HepG2 (cell line): ENCODE measurements around the gene IL31. TPM values are rescaled to one million over a fixed set of nuclear protein-coding genes. Genes with fewer than 3 reads are reported as not detected.

Experiments used
- ATAC-seq: fragments of 200-7000 bp; cut with Tn5 transposase; 3 replicates; pipeline ENCODE4 v1.9.1; 2020; ENCODE audit warnings: mild to moderate bottlenecking, moderate library complexity
- BruUV-seq: library from RNA; stranded (reverse); fragments of 400-500 nt; replicated peaks from 2 replicates; lab custom pipeline; 2021; lab: Mats Ljungman, UMichigan
- CTCF ChIA-PET: fragments of 300-600 bp; formaldehyde crosslinking; extraction: SDS; loops from one replicate; lab custom pipeline; 2021; ENCODE audit warnings: low total read pairs, inconsistent platforms, low intra/inter-chr PET ratio; lab: Yijun Ruan, JAX
- POLR2A ChIA-PET: fragments of 350-600 bp; sonication (Branson Sonifier 250); formaldehyde crosslinking; loops from one replicate; lab custom pipeline; 2020; ENCODE audit warnings: antibody characterized with exemption, inconsistent platforms; lab: Yijun Ruan, JAX
- DNase-seq: peaks from one replicate; pipeline ENCODE4 v3.0.0-alpha.2; 2015; ENCODE audit warnings: low spot score
- FAIRE-seq: peaks from 3 replicates; lab custom pipeline; 2011; peaks lifted over from hg19 to GRCh38; lab: Jason Lieb, UNC
- H2AFZ ChIP-seq: one replicate; pipeline ENCODE4 v1.6.1; 2011; ENCODE audit warnings: low read length, inconsistent platforms
- H3K27ac ChIP-seq: fragments of 300-600 bp; 3 replicates; pipeline ENCODE4 v1.8.0; 2011; ENCODE audit warnings: mixed run types, mild to moderate bottlenecking, mixed read lengths, low read length, inconsistent platforms; ENCODE audit not compliant: insufficient read depth; ENCODE audit errors: extremely low read length
- H3K27me3 ChIP-seq, 2 experiments: fragments of 200-600 bp in 1 of 2; 2 replicates in 1 of 2; 3 replicates in 1 of 2; pipeline versions ENCODE4 v1.6.0 to v1.8.0; 2011; ENCODE audit warnings: low read length in 2 of 2, mild to moderate bottlenecking in 2 of 2, moderate library complexity in 2 of 2, inconsistent platforms in 1 of 2; ENCODE audit not compliant: insufficient read depth in 2 of 2, control insufficient read depth in 1 of 2
- H3K36me3 ChIP-seq, 2 experiments: fragments of 200-600 bp in 1 of 2; replicated peaks in 1 of 2; 2 replicates in 1 of 2; 3 replicates in 1 of 2; pipeline versions ENCODE4 v1.5.1 to v1.8.0; 2011; ENCODE audit warnings: low read length in 2 of 2, inconsistent platforms in 1 of 2; ENCODE audit not compliant: insufficient read depth in 2 of 2, control insufficient read depth in 1 of 2
- H3K4me1 ChIP-seq: 2 replicates; pipeline ENCODE4 v1.5.1; 2012; ENCODE audit warnings: low read length, inconsistent platforms; ENCODE audit not compliant: insufficient read depth
- H3K4me2 ChIP-seq: 2 replicates; pipeline ENCODE4 v1.6.0; 2011; ENCODE audit warnings: low read depth, low read length, inconsistent platforms
- H3K4me3 ChIP-seq, 3 experiments: fragments of 200-600 bp in 1 of 3; sonication (generic), shearing (Covaris generic) in 1 of 3; replicated peaks in 1 of 3; 2 replicates each; pipeline ENCODE4 v1.5.1; 2011 to 2016; ENCODE audit warnings: low read length in 3 of 3, inconsistent platforms in 2 of 3, low read depth in 2 of 3, mild to moderate bottlenecking in 2 of 3, control low read depth in 1 of 3, mixed read lengths in 1 of 3; ENCODE audit not compliant: insufficient read depth in 1 of 3
- H3K79me2 ChIP-seq: one replicate; pipeline ENCODE4 v1.6.1; 2011; ENCODE audit warnings: low read length, inconsistent platforms; ENCODE audit not compliant: insufficient read depth
- H3K9ac ChIP-seq: 2 replicates; pipeline ENCODE4 v1.6.0; 2011; ENCODE audit warnings: mild to moderate bottlenecking, low read depth, low read length, inconsistent platforms; ENCODE audit not compliant: insufficient read depth
- H3K9me3 ChIP-seq: 2 replicates; pipeline ENCODE4 v1.5.1; 2012; ENCODE audit warnings: mild to moderate bottlenecking, low read length
- H4K20me1 ChIP-seq: 2 replicates; pipeline ENCODE4 v1.6.0; 2011; ENCODE audit warnings: inconsistent platforms, mild to moderate bottlenecking, low read length, moderate library complexity; ENCODE audit not compliant: insufficient read depth
- CREB1 ChIP-seq, 2 experiments: fragments of 450-650 bp in 1 of 2; IDR thresholded peaks; 2 replicates each; pipeline ENCODE4 v1.6.1; 2016 to 2017; ENCODE audit warnings: control low read depth in 1 of 2, mild to moderate bottlenecking in 1 of 2, missing compliant biosample characterization in 1 of 2, missing genetic modification characterization in 1 of 2
- FUBP1 ChIP-seq: sonication (generic); formaldehyde crosslinking; IDR thresholded peaks from 2 replicates; pipeline ENCODE4 v1.5.1; 2020; ENCODE audit warnings: missing genetic modification reagents, mild to moderate bottlenecking, borderline replicate concordance
- GATA4 ChIP-seq: sonication (generic); IDR thresholded peaks from 2 replicates; pipeline ENCODE4 v1.6.1; 2016; ENCODE audit warnings: antibody characterized with exemption, low read depth, borderline replicate concordance
- NAIF1 ChIP-seq: sonication (generic); formaldehyde crosslinking; IDR thresholded peaks from 2 replicates; pipeline ENCODE4 v1.5.0; 2020; ENCODE audit warnings: mild to moderate bottlenecking, missing genetic modification reagents, borderline replicate concordance
- TCF7 ChIP-seq: sonication (generic); IDR thresholded peaks from 2 replicates; pipeline ENCODE4 v1.6.1; 2016; ENCODE audit warnings: antibody characterized with exemption, low read depth
- ZNF558 ChIP-seq: sonication (generic); formaldehyde crosslinking; IDR thresholded peaks from 2 replicates; pipeline ENCODE4 v1.9.0; 2022; ENCODE audit warnings: mild to moderate bottlenecking, missing genetic modification reagents, borderline replicate concordance
- ZNF776 ChIP-seq: sonication (generic); formaldehyde crosslinking; IDR thresholded peaks from 2 replicates; pipeline ENCODE4 v1.4.0; 2020; ENCODE audit warnings: mild to moderate bottlenecking, missing genetic modification reagents
- WGBS: methylation state at CpG from one replicate; pipeline ENCODE4 v1.1.6; 2017; ENCODE audit warnings: low lambda C conversion rate; 5-methylcytosine and 5-hydroxymethylcytosine counted together
- in situ Hi-C: cut with HindIII; loops from 2 replicates; pipeline ENCODE4 v1.10.0; 2017; ENCODE audit warnings: low pct_unique_long_range_greater_than_20kb; ENCODE audit not compliant: extremely low pct_ligation_motif_present
- intact Hi-C: fragments of 100-400 bp; cut with micrococcal nuclease; formaldehyde crosslinking; loops from one replicate; pipeline ENCODE4 v1.10.0; 2022; ENCODE audit not compliant: unreplicated experiment
- polyA plus RNA-seq, 8 experiments: library from polyadenylated mRNA; depleted of rRNA in 3 of 8; stranded (reverse) in 7 of 8; unstranded in 1 of 8; fragments of >200 nt; fragmentation: Illumina TruSeq in 4 of 8; extraction: Trizol in 4 of 8; gene quantifications; 2 replicates each; pipeline versions ENCODE4 v1.2.1 to v1.2.3, GENCODE V29; 2011 to 2016; ENCODE audit warnings: low read depth in 4 of 8, missing spikeins in 1 of 8, mixed read lengths in 1 of 8; ENCODE audit not compliant: insufficient read depth in 1 of 8
- total RNA-seq, 5 experiments: library from RNA; depleted of rRNA; stranded (reverse); fragments of >200 nt; fragmentation: Illumina TruSeq; extraction: Trizol; gene quantifications; 2 replicates each; pipeline ENCODE4 v1.2.3, GENCODE V29; 2016; ENCODE audit warnings: low read depth in 1 of 5

Gene IL31
- total and polyA plus RNA-seq, 2 of the 13 experiments (the other 11 are each of a cell fraction or from before 2014, with no cell fraction given), result not detected

- CTCF ChIA-PET, result no interaction called here
- FAIRE-seq (no peak), DNase-seq (no peak), ATAC-seq (no peak)
- WGBS, result 43% methylated on average over 8 of the region's 8 CpGs
- TF ChIP-seq GATA4 (no peak), ZNF776 (CRISPR knock-in tag) (no peak), CREB1 (IDR thresholded peaks at IDR 0.05) (no peak), CREB1 (CRISPR knock-in tag; IDR thresholded peaks at IDR 0.05) (no peak), ZNF558 (CRISPR knock-in tag) (no peak), TCF7 (no peak), FUBP1 (CRISPR knock-in tag) (no peak), NAIF1 (CRISPR knock-in tag) (no peak)
- Histone ChIP-seq H2AFZ (no peak overlapping the region), H3K9ac (no peak overlapping the region), H3K9me3 (no peaks in the 10 kb centered on the region), H3K27ac (no peak overlapping the region), H3K79me2 (no peaks in the 10 kb centered on the region), H3K4me3 (no peak overlapping the region), H3K4me1 (no peaks in the 10 kb centered on the region), H3K27me3 (peaks cover 2 to 16% of the 10 kb centered on the region in 2 experiments; a peak in 2 of 5 replicates), H3K36me3 (no peaks in the 10 kb centered on the region), H4K20me1 (no peaks in the 10 kb centered on the region), H3K4me2 (no peak overlapping the region)
- in situ Hi-C loops, result no loop called here
- POLR2A ChIA-PET, result no interaction called here
- no TSS peak for BruUV-seq
- intact Hi-C loops, result no loop called here
Observed at GRCh38 chr12:122150127-122150681, 23.8 kb downstream of the IL31 start.
